HepG2 (cell line): ENCODE data around the gene MIDN. TPM values are rescaled to one million over a fixed set of nuclear protein-coding genes. Genes with fewer than 3 reads are reported as not detected.
A peak's percentile ranks its signal among the peaks of the same experiment; 100 is the strongest.

Source experiments
- ARID2 ChIP-seq: sonication (generic); formaldehyde crosslinking; IDR thresholded peaks from 2 replicates; pipeline ENCODE4 v1.8.1; 2022; ENCODE audit warnings: mild to moderate bottlenecking, missing genetic modification reagents, borderline replicate concordance
- GATAD1 ChIP-seq: IDR thresholded peaks from 2 replicates; pipeline ENCODE4 v1.6.1; 2016; ENCODE audit warnings: missing genetic modification reagents, missing compliant biosample characterization
- HNF1B ChIP-seq: sonication (generic); formaldehyde crosslinking; IDR thresholded peaks from 2 replicates; pipeline ENCODE4 v1.5.1; 2020; ENCODE audit warnings: mild to moderate bottlenecking, moderate library complexity, missing genetic modification reagents
- HNRNPUL1 ChIP-seq: fragments of 200-400 bp; formaldehyde crosslinking; IDR thresholded peaks from 2 replicates; pipeline ENCODE4 v1.6.1; 2017; ENCODE audit warnings: low read depth, mild to moderate bottlenecking, low read length, moderate library complexity
- ISL2 ChIP-seq: sonication (generic); formaldehyde crosslinking; IDR thresholded peaks from 2 replicates; pipeline ENCODE4 v1.5.0; 2020; ENCODE audit warnings: missing genetic modification reagents
- MXD4 ChIP-seq: IDR thresholded peaks from 2 replicates; pipeline ENCODE4 v1.6.1; 2016; ENCODE audit warnings: mild to moderate bottlenecking, missing biosample characterization, missing genetic modification reagents
- NFRKB ChIP-seq: fragments of 450-650 bp; IDR thresholded peaks from 2 replicates; pipeline ENCODE4 v1.6.1; 2017
- NONO ChIP-seq, 2 experiments: fragments of 450-650 bp in 1 of 2; sonication (generic) in 1 of 2; formaldehyde crosslinking in 1 of 2; IDR thresholded peaks in 1 of 2; conservative IDR thresholded peaks in 1 of 2; 2 replicates each; pipeline versions ENCODE4 v1.6.1 to v1.8.0; 2017 to 2022; ENCODE audit warnings: mild to moderate bottlenecking in 1 of 2, missing genetic modification reagents in 1 of 2, moderate library complexity in 1 of 2
- PHF21A ChIP-seq: sonication (generic); formaldehyde crosslinking; IDR thresholded peaks from 2 replicates; pipeline ENCODE4 v1.5.0; 2020; ENCODE audit warnings: mild to moderate bottlenecking, missing genetic modification reagents
- RCOR2 ChIP-seq: IDR thresholded peaks from 2 replicates; pipeline ENCODE4 v1.6.1; 2016; ENCODE audit warnings: missing biosample characterization, missing genetic modification reagents
- SMAD3 ChIP-seq: sonication (generic); formaldehyde crosslinking; IDR thresholded peaks from 2 replicates; pipeline ENCODE4 v1.4.0; 2020; ENCODE audit warnings: missing genetic modification reagents
- SOX13 ChIP-seq, 3 experiments: fragments of 450-650 bp in 1 of 3; sonication (generic) in 1 of 3; formaldehyde crosslinking in 1 of 3; IDR thresholded peaks in 2 of 3; conservative IDR thresholded peaks in 1 of 3; 2 replicates each; pipeline versions ENCODE4 v1.5.0 to v1.6.1; 2016 to 2020; ENCODE audit warnings: antibody characterized with exemption in 1 of 3, mild to moderate bottlenecking in 1 of 3, missing compliant biosample characterization in 1 of 3, missing genetic modification reagents in 1 of 3, moderate library complexity in 1 of 3
- TRIM22 ChIP-seq: fragments of 450-650 bp; IDR thresholded peaks from 2 replicates; pipeline ENCODE4 v1.6.1; 2017
- ZBED4 ChIP-seq: sonication (generic); formaldehyde crosslinking; IDR thresholded peaks from 2 replicates; pipeline ENCODE4 v1.4.0; 2020; ENCODE audit warnings: missing genetic modification reagents, borderline replicate concordance
- ZIK1 ChIP-seq: sonication (generic); formaldehyde crosslinking; IDR thresholded peaks from 2 replicates; pipeline ENCODE4 v1.5.0; 2020; ENCODE audit warnings: mild to moderate bottlenecking, low read depth, missing genetic modification reagents, borderline replicate concordance
- ZNF136 ChIP-seq: sonication (generic); formaldehyde crosslinking; IDR thresholded peaks from 2 replicates; pipeline ENCODE4 v1.8.1; 2022; ENCODE audit warnings: low read depth, mild to moderate bottlenecking, moderate library complexity, missing genetic modification reagents
- ZNF263 ChIP-seq: sonication (generic); formaldehyde crosslinking; IDR thresholded peaks from 2 replicates; pipeline ENCODE4 v1.4.0; 2020; ENCODE audit warnings: missing genetic modification reagents
- ZNF317 ChIP-seq: sonication (generic); formaldehyde crosslinking; IDR thresholded peaks from 2 replicates; pipeline ENCODE4 v1.5.0; 2020; ENCODE audit warnings: mild to moderate bottlenecking, missing genetic modification reagents
- ZNF383 ChIP-seq: sonication (generic); formaldehyde crosslinking; IDR thresholded peaks from 2 replicates; pipeline ENCODE4 v1.4.0; 2020; ENCODE audit warnings: missing genetic modification reagents, mild to moderate bottlenecking, borderline replicate concordance
- ZNF414 ChIP-seq: sonication (generic); formaldehyde crosslinking; IDR thresholded peaks from 2 replicates; pipeline ENCODE4 v1.5.0; 2020; ENCODE audit warnings: missing genetic modification reagents
- ZNF484 ChIP-seq: sonication (generic); formaldehyde crosslinking; IDR thresholded peaks from 2 replicates; pipeline ENCODE4 v1.5.1; 2020; ENCODE audit warnings: mild to moderate bottlenecking, low read depth, missing genetic modification reagents, borderline replicate concordance
- ZNF562 ChIP-seq: sonication (generic); formaldehyde crosslinking; IDR thresholded peaks from 2 replicates; pipeline ENCODE4 v1.8.0; 2022; ENCODE audit warnings: missing genetic modification reagents, borderline replicate concordance
- polyA plus RNA-seq, 8 experiments: library from polyadenylated mRNA; depleted of rRNA in 3 of 8; stranded (reverse) in 7 of 8; unstranded in 1 of 8; fragments of >200 nt; fragmentation: Illumina TruSeq in 4 of 8; extraction: Trizol in 4 of 8; gene quantifications; 2 replicates each; pipeline versions ENCODE4 v1.2.1 to v1.2.3, GENCODE V29; 2011 to 2016; ENCODE audit warnings: low read depth in 4 of 8, missing spikeins in 1 of 8, mixed read lengths in 1 of 8; ENCODE audit not compliant: insufficient read depth in 1 of 8
- total RNA-seq, 5 experiments: library from RNA; depleted of rRNA; stranded (reverse); fragments of >200 nt; fragmentation: Illumina TruSeq; extraction: Trizol; gene quantifications; 2 replicates each; pipeline ENCODE4 v1.2.3, GENCODE V29; 2016; ENCODE audit warnings: low read depth in 1 of 5

Gene MIDN
- total and polyA plus RNA-seq, 2 of the 13 experiments (the other 11 are each of a cell fraction or from before 2014, with no cell fraction given) = 8.4 to 18.0 TPM

- TF ChIP-seq HNF1B (CRISPR knock-in tag) (peak; percentile 78), ARID2 (CRISPR knock-in tag) (no peak), ZNF136 (CRISPR knock-in tag) (no peak), ZNF263 (CRISPR knock-in tag) (peak; percentile 95), ISL2 (CRISPR knock-in tag) (no peak; the same call in 1 of the 2 replicates), MXD4 (CRISPR knock-in tag) (peak; percentile 75; the same call in 1 of the 2 replicates), PHF21A (CRISPR knock-in tag) (peak; percentile 82), ZNF484 (CRISPR knock-in tag) (no peak), NFRKB (no peak), ZNF562 (no peak), ZNF414 (CRISPR knock-in tag) (peak; percentile 23; the same call in 1 of the 2 replicates), ZBED4 (peak; percentile 63; the same call in 1 of the 2 replicates), TRIM22 (no peak), SOX13 (IDR thresholded peaks at IDR 0.05) (0 out of 2 replicates have a peak, but pooled peaks have one; percentile 20), SOX13 (CRISPR knock-in tag; conservative IDR thresholded peaks at IDR 0.05 in 1 of 2, IDR thresholded peaks at IDR 0.05 in 1 of 2) (peak; percentile 52 to 99; a peak in 3 of 4 replicates), ZIK1 (no peak; the same call in 1 of the 2 replicates), HNRNPUL1 (no peak), SMAD3 (CRISPR knock-in tag) (no peak), RCOR2 (peak; percentile 47; the same call in 1 of the 2 replicates), ZNF383 (CRISPR knock-in tag) (peak; percentile 92; the same call in 1 of the 2 replicates), GATAD1 (CRISPR knock-in tag) (0 out of 2 replicates have a peak, but pooled peaks have one; percentile 48), ZNF317 (peak; percentile 51; the same call in 1 of the 2 replicates), NONO (IDR thresholded peaks at IDR 0.05) (no peak), NONO (CRISPR knock-in tag; conservative IDR thresholded peaks at IDR 0.05) (peak; percentile 86)
Observed at GRCh38 chr19:1259206-1259875, 11.0 kb downstream of the MIDN start (continued).
